GM12878 (cell line): ENCODE measurements around the gene SIAH2.

Experiments used
- CEBPB ChIP-seq, 2 experiments: fragments of 150-350 bp in 1 of 2; IDR thresholded peaks; 2 replicates each; pipeline ENCODE4 v1.6.1; 2012 to 2014; ENCODE audit warnings: low read depth in 2 of 2, low read length in 2 of 2, borderline replicate concordance in 1 of 2, inconsistent platforms in 1 of 2
- CTCF ChIP-seq, 3 experiments: IDR thresholded peaks in 2 of 3; conservative IDR thresholded peaks in 1 of 3; 2 replicates each; pipeline ENCODE4 v1.5.1; 2011; ENCODE audit warnings: low read depth in 3 of 3, low read length in 3 of 3, mild to moderate bottlenecking in 3 of 3, control low read depth in 2 of 3, moderate library complexity in 2 of 3, inconsistent platforms in 1 of 3, mixed read lengths in 1 of 3; ENCODE audit not compliant: control insufficient read depth in 2 of 3, insufficient read depth in 1 of 3; ENCODE audit errors: extremely low read depth in 1 of 3
- EZH2 ChIP-seq: IDR thresholded peaks from 2 replicates; pipeline ENCODE4 v1.6.1; 2012; ENCODE audit warnings: low read depth, mild to moderate bottlenecking, control low read depth, inconsistent platforms, low read length, borderline replicate concordance; ENCODE audit not compliant: control insufficient read depth
- FOXM1 ChIP-seq: IDR thresholded peaks from 2 replicates; pipeline ENCODE4 v1.6.1; 2012; ENCODE audit warnings: low read depth, mild to moderate bottlenecking, inconsistent platforms, low read length, moderate library complexity
- RCOR1 ChIP-seq: conservative IDR thresholded peaks from 2 replicates; pipeline ENCODE4 v1.6.1; 2012; ENCODE audit warnings: low read depth, low read length, improper control_type of control experiment
- REST ChIP-seq: IDR thresholded peaks from 2 replicates; pipeline ENCODE4 v1.6.1; 2012; ENCODE audit warnings: mild to moderate bottlenecking, low read depth, low read length
- SP1 ChIP-seq: IDR thresholded peaks from one replicate; pipeline ENCODE4 v1.6.1; 2011; ENCODE audit warnings: low read depth, low read length
- YY1 ChIP-seq: IDR thresholded peaks from 2 replicates; pipeline ENCODE4 v1.6.1; 2011; ENCODE audit warnings: low read depth, mild to moderate bottlenecking, low read length
- ZNF384 ChIP-seq: IDR thresholded peaks from 2 replicates; pipeline ENCODE4 v1.6.1; 2012; ENCODE audit warnings: low read depth, mild to moderate bottlenecking, low read length, improper control_type of control experiment, borderline replicate concordance

GRCh38 chr3:150751781-150752263 lies 11.1 kb downstream of the SIAH2 start:
- TF ChIP-seq FOXM1 (no peak), ZNF384 (no peak), SP1 (no peak), CTCF (IDR thresholded peaks at IDR 0.05 in 2 of 3, conservative IDR thresholded peaks at IDR 0.05 in 1 of 3; ENCODE audit: control insufficient read depth in 2 of 3, extremely low read depth in 1 of 3, insufficient read depth in 1 of 3, low read depth in 3 of 3, low read length in 3 of 3) (no peak), RCOR1 (no peak), REST (no peak), EZH2 (no peak), YY1 (no peak), CEBPB (IDR thresholded peaks at IDR 0.05; ENCODE audit: borderline replicate concordance in 1 of 2, low read depth in 2 of 2, low read length in 2 of 2) (no peak)
